Neutrophil (primary cell): ENCODE results near the gene TMPRSS11D.

Source experiments
- H3K27ac ChIP-seq: fragments of 200-600 bp; sonication (generic); 2 replicates; pipeline ENCODE4 v1.5.1; 2016; ENCODE audit warnings: mild to moderate bottlenecking, moderate library complexity
- H3K27me3 ChIP-seq: fragments of 200-600 bp; sonication (generic); 2 replicates; pipeline ENCODE4 v1.6.0; 2016; ENCODE audit warnings: mild to moderate bottlenecking
- H3K36me3 ChIP-seq: fragments of 200-600 bp; sonication (generic); 2 replicates; pipeline ENCODE4 v1.5.1; 2017
- H3K4me1 ChIP-seq, 2 experiments: fragments of 200-600 bp in 1 of 2; sonication (generic) in 1 of 2; 1 replicate in 1 of 2; 2 replicates in 1 of 2; pipeline versions ENCODE4 v1.5.1 to v1.6.1; 2013 to 2016; ENCODE audit warnings: low read depth in 1 of 2, low read length in 1 of 2, mild to moderate bottlenecking in 1 of 2, moderate library complexity in 1 of 2; ENCODE audit not compliant: control insufficient read depth in 1 of 2, insufficient read depth in 1 of 2
- H3K4me3 ChIP-seq, 2 experiments: fragments of 200-600 bp in 1 of 2; sonication (generic) in 1 of 2; 1 replicate in 1 of 2; 2 replicates in 1 of 2; pipeline ENCODE4 v1.5.1; 2013 to 2016; ENCODE audit warnings: low read depth in 1 of 2, low read length in 1 of 2, mild to moderate bottlenecking in 1 of 2, moderate library complexity in 1 of 2
- H3K9me3 ChIP-seq: fragments of 200-600 bp; sonication (generic); 2 replicates; pipeline ENCODE4 v1.5.1; 2016
- TF ChIP-seq, protein P1 (sequence below): fragments of 200-600 bp; sonication (generic); IDR thresholded peaks from 2 replicates; pipeline ENCODE4 v1.5.1; 2016; ENCODE audit warnings: antibody characterized with exemption

The TMPRSS11D gene

DNA sequence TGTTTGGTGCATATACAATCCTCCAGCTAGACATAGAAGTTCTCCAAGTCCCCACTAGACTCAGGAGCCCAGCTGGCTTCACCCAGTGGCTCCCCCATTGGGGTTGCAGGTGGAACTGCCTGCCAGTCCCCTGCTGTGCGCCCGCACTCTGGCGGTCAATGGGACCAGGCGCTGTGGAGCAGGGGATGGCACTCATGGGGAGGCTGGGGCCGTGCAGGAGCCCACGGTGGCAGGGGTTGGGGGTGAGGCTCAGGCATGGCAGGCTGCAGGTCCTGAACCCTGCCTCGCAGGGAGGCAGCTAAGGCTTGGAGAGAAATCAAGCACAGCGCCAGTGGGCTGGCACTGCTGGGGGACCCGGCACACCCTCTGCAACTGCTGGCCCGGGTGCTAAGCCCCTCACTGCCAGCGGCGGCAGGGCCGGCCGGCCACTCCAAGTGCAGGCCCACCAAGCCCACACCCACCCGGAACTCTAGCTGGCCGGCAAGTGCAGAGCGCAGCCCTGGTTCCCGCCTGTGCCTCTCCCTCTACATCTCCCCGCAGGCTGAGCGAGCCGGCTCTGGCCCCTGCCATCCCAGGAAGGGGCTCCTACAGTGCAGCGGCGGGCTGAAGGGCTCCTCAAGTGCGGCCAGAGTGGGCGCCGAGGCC is 12.7 kb upstream of the TMPRSS11D start:
- H3K27me3 ChIP-seq, result no peaks in the 10 kb centered on the region
- no peaks in the 10 kb centered on the region for H3K36me3 ChIP-seq
- H3K4me1 ChIP-seq, result no peaks in the 10 kb centered on the region
- TF ChIP-seq, protein P1, sequence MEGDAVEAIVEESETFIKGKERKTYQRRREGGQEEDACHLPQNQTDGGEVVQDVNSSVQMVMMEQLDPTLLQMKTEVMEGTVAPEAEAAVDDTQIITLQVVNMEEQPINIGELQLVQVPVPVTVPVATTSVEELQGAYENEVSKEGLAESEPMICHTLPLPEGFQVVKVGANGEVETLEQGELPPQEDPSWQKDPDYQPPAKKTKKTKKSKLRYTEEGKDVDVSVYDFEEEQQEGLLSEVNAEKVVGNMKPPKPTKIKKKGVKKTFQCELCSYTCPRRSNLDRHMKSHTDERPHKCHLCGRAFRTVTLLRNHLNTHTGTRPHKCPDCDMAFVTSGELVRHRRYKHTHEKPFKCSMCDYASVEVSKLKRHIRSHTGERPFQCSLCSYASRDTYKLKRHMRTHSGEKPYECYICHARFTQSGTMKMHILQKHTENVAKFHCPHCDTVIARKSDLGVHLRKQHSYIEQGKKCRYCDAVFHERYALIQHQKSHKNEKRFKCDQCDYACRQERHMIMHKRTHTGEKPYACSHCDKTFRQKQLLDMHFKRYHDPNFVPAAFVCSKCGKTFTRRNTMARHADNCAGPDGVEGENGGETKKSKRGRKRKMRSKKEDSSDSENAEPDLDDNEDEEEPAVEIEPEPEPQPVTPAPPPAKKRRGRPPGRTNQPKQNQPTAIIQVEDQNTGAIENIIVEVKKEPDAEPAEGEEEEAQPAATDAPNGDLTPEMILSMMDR, result no peak
- H3K4me3 ChIP-seq, result no peak overlapping the region
- no peaks in the 10 kb centered on the region for H3K9me3 ChIP-seq
- no peak overlapping the region for H3K27ac ChIP-seq

DNA sequence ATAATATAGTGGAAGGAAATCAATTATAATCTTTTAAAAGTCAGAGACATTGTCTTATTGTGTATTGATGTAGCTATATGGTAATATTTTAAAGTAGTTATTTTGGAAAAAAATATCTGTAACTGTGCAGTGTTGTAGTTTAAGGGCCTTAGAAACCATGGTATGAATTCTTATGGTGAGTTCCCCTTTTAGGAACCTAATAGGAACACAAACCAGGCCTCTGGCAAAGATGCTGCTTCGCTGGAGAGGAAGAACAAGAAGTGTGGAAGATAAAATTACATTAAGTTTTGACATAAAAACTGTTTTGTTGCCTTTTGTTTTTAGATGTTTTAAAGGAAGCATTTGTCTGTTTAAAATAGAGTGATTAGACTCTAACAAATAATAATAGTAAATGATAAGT is 10.9 kb upstream of the TMPRSS11D start:
- Histone ChIP-seq H3K27ac (peak overlapping the region; percentile 25), H3K9me3 (no peaks in the 10 kb centered on the region), H3K36me3 (no peaks in the 10 kb centered on the region), H3K27me3 (no peaks in the 10 kb centered on the region), H3K4me1 (no peaks in the 10 kb centered on the region), H3K4me3 (no peak overlapping the region)
- TF ChIP-seq, protein P1, result no peak

DNA sequence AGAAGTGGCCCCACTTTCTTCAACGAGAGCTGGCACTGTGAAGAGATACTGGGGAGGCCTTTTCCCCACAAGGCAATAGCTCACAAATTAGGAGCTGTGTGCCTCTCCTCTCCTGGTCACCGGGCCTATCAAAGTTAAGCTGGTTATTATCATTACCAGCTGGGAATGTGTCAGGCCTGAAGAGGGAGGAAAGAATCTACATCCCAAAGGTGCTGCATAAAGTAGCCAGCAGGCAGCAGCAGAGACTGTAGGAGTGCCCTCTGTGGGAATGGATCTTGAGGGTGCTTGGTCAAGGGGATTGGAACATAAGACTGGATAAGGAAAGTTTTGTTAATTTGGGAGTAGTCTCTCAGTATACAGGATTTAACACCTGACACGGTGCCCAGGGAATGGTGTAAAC is 9.1 kb upstream of the TMPRSS11D start:
- Histone ChIP-seq H3K4me3 (no peak overlapping the region), H3K27ac (no peak overlapping the region), H3K9me3 (no peaks in the 10 kb centered on the region), H3K4me1 (no peaks in the 10 kb centered on the region), H3K27me3 (no peaks in the 10 kb centered on the region), H3K36me3 (no peaks in the 10 kb centered on the region)
- TF ChIP-seq, protein P1, result no peak

DNA sequence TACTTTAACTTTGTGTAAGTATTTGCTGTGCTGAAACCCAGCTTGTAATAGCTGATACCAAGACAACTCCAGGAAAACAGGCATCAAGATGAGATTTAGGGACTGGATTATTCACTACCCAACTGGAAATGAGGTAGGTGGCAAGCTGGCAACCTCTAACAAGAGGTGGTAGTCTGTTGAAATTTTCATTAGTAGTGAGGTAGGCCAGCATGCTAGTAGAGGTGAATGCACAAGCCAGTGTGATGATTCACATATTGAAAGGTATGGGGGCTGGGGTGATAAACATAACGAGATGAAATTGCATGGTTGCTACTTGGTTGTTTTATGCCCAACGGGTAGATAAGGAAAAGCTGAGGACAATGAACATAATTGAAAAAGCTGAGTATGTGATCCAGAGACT is 8.5 kb upstream of the TMPRSS11D start:
- no peak overlapping the region for H3K4me3 ChIP-seq
- TF ChIP-seq, protein P1, result no peak
- H3K9me3 ChIP-seq, result no peaks in the 10 kb centered on the region
- no peaks in the 10 kb centered on the region for H3K27me3 ChIP-seq
- H3K36me3 ChIP-seq, result no peaks in the 10 kb centered on the region
- no peaks in the 10 kb centered on the region for H3K4me1 ChIP-seq
- no peak overlapping the region for H3K27ac ChIP-seq

DNA sequence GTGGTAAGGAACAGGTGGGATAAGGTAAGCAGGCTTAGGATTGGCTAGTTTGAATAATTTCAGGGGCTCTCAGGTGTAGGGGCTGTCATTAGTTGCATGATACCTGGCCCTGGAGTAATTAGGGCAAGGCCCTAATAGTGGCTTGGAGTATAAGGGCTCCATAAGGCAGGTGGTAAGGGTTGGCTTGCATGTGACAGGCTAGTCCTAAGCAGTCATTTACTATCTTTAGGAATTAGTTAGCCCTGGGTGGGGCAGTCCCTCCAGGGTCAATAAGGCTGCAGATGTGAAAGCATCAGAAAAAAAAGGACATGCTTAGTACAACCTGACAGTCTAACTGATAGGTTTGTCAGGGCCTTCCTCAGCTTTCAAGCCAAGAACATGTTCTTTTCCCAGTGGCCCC is 7.8 kb upstream of the TMPRSS11D start:
- Histone ChIP-seq H3K27me3 (no peaks in the 10 kb centered on the region), H3K4me3 (no peak overlapping the region), H3K27ac (no peak overlapping the region), H3K4me1 (peaks cover 2 to 3% of the 10 kb centered on the region in 2 experiments), H3K36me3 (no peaks in the 10 kb centered on the region), H3K9me3 (no peaks in the 10 kb centered on the region)
- TF ChIP-seq, protein P1, result no peak

DNA sequence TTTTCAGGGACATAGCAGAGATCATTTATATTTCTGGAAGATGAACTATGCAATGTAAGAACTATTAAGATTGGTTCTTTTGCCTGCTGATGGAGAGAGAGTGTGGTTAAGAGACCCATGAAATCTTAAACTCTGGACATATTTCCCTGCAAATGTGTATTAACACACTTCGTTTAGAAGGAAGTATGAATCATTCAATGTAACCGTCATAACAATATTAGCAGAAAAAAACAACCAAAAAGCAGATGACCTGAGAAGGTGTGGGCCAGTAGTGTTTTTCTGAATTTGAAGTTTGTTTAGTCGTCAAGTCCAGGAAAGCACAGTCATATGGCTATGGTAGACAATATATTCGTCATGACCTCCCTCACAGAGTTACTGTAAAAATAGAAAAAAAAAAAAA is 2.5 kb upstream of the TMPRSS11D start:
- peak overlapping the region; percentile 81 for H3K27ac ChIP-seq

More for the DNA sequence above, 2.5 kb upstream of the TMPRSS11D start:
- no peaks in the 10 kb centered on the region for H3K36me3 ChIP-seq
- peaks cover 42 to 57% of the 10 kb centered on the region in 2 experiments for H3K4me1 ChIP-seq
- H3K27me3 ChIP-seq, result no peaks in the 10 kb centered on the region
- H3K9me3 ChIP-seq, result no peaks in the 10 kb centered on the region
- TF ChIP-seq, protein P1, result peak; percentile 3
- no peak overlapping the region for H3K4me3 ChIP-seq
